IMR-90 (cell line): Measurements from ENCODE around the gene DIAPH2. TPM values are rescaled to one million over a fixed set of nuclear protein-coding genes. Genes with fewer than 3 reads are reported as not detected.

Experiments
- ATAC-seq: fragments of 200-7000 bp; cut with Tn5 transposase; 2 replicates; pipeline ENCODE4 v1.9.1; 2020; ENCODE audit warnings: low read depth, mild to moderate bottlenecking, moderate library complexity
- BruUV-seq: library from RNA; stranded (reverse); fragments of 400-500 nt; replicated peaks from 2 replicates; lab custom pipeline; 2021; lab: Mats Ljungman, UMichigan
- CTCF ChIA-PET: fragments of 300-600 bp; formaldehyde crosslinking; extraction: SDS; loops from one replicate; lab custom pipeline; 2021; ENCODE audit warnings: antibody characterized with exemption; lab: Yijun Ruan, JAX
- POLR2A ChIA-PET: fragments of 300-600 bp; sonication (Branson Sonifier 250); formaldehyde crosslinking; loops from one replicate; lab custom pipeline; 2022; ENCODE audit warnings: antibody characterized with exemption; ENCODE audit not compliant: unreplicated experiment; lab: Charles Lee
- DNase-seq: peaks from one replicate; pipeline ENCODE4 v3.0.0; 2013
- H2AFZ ChIP-seq: replicated peaks from 2 replicates; pipeline ENCODE3; 2013; ENCODE audit warnings: low read length, mild to moderate bottlenecking; ENCODE audit not compliant: poor library complexity
- H2AK5ac ChIP-seq: 2 replicates; pipeline ENCODE4 v1.6.1; 2013; ENCODE audit warnings: low read depth, low read length, inconsistent platforms
- H2AK9ac ChIP-seq: replicated peaks from 2 replicates; pipeline ENCODE3; 2013; ENCODE audit warnings: mild to moderate bottlenecking, low read depth, low read length, moderate library complexity; ENCODE audit not compliant: poor library complexity
- H2BK120ac ChIP-seq: 2 replicates; pipeline ENCODE4 v1.6.1; 2013; ENCODE audit warnings: low read depth, low read length, inconsistent platforms
- H2BK15ac ChIP-seq: 3 replicates; pipeline ENCODE4 v1.6.1; 2013; ENCODE audit warnings: low read depth, low read length, inconsistent platforms
- H2BK20ac ChIP-seq: 2 replicates; pipeline ENCODE4 v1.6.1; 2013; ENCODE audit warnings: low read depth, mild to moderate bottlenecking, inconsistent platforms, low read length, moderate library complexity
- H2BK5ac ChIP-seq: 2 replicates; pipeline ENCODE4 v1.6.1; 2013; ENCODE audit warnings: mild to moderate bottlenecking, low read depth, low read length, inconsistent platforms; ENCODE audit not compliant: poor library complexity, severe bottlenecking
- H3K14ac ChIP-seq: replicated peaks from 2 replicates; pipeline ENCODE4 v1.6.1; 2013; ENCODE audit warnings: low read depth, low read length, inconsistent platforms
- H3K18ac ChIP-seq: 2 replicates; pipeline ENCODE4 v1.6.1; 2013; ENCODE audit warnings: low read depth, low read length, control low read depth
- H3K23ac ChIP-seq: 2 replicates; pipeline ENCODE4 v1.6.1; 2013; ENCODE audit warnings: low read depth, low read length, inconsistent platforms
- H3K27ac ChIP-seq: 2 replicates; pipeline ENCODE4 v1.5.1; 2013; ENCODE audit warnings: mild to moderate bottlenecking, control low read depth, low read length; ENCODE audit not compliant: insufficient read depth
- H3K27me3 ChIP-seq: 2 replicates; pipeline ENCODE4 v1.6.1; 2013; ENCODE audit warnings: low read length; ENCODE audit not compliant: control insufficient read depth, insufficient read depth
- H3K36me3 ChIP-seq: 2 replicates; pipeline ENCODE4 v1.6.1; 2013; ENCODE audit warnings: low read length, mixed read lengths; ENCODE audit not compliant: control insufficient read depth, insufficient read depth
- H3K4ac ChIP-seq: 2 replicates; pipeline ENCODE4 v1.6.1; 2013; ENCODE audit warnings: low read depth, low read length, inconsistent platforms
- H3K4me1 ChIP-seq: 2 replicates; pipeline ENCODE4 v1.6.1; 2013; ENCODE audit warnings: low read length, mixed read lengths; ENCODE audit not compliant: control insufficient read depth, insufficient read depth
- H3K4me2 ChIP-seq: 2 replicates; pipeline ENCODE4 v1.6.1; 2013; ENCODE audit warnings: low read depth, mild to moderate bottlenecking, control low read depth, low read length, moderate library complexity
- H3K4me3 ChIP-seq: 2 replicates; pipeline ENCODE4 v1.5.1; 2013; ENCODE audit warnings: low read depth, mild to moderate bottlenecking, control low read depth, low read length, moderate library complexity; ENCODE audit not compliant: insufficient read depth
- H3K56ac ChIP-seq: 2 replicates; pipeline ENCODE4 v1.6.1; 2013; ENCODE audit warnings: low read length, inconsistent platforms; ENCODE audit not compliant: insufficient read depth; ENCODE audit errors: extremely low read depth
- H3K79me1 ChIP-seq, 2 experiments: 2 replicates each; pipeline ENCODE4 v1.6.1; 2013; ENCODE audit warnings: low read length in 2 of 2, inconsistent platforms in 1 of 2, low read depth in 1 of 2
- H3K9ac ChIP-seq: 2 replicates; pipeline ENCODE4 v1.6.1; 2013; ENCODE audit warnings: low read depth, low read length, control low read depth
- H3K9me1 ChIP-seq: 2 replicates; pipeline ENCODE4 v1.6.1; 2013; ENCODE audit warnings: low read length, inconsistent platforms; ENCODE audit not compliant: insufficient read depth
- H3K9me3 ChIP-seq: 2 replicates; pipeline ENCODE4 v1.6.1; 2013; ENCODE audit warnings: low read length; ENCODE audit not compliant: control insufficient read depth, insufficient read depth
- H4K20me1 ChIP-seq: 2 replicates; pipeline ENCODE4 v1.6.1; 2013; ENCODE audit warnings: low read length, inconsistent platforms; ENCODE audit not compliant: insufficient read depth
- H4K5ac ChIP-seq: 2 replicates; pipeline ENCODE4 v1.6.1; 2013; ENCODE audit warnings: mild to moderate bottlenecking, low read depth, low read length, control low read depth
- H4K8ac ChIP-seq, 2 experiments: 2 replicates each; pipeline ENCODE4 v1.6.1; 2013; ENCODE audit warnings: low read depth in 2 of 2, low read length in 2 of 2, control low read depth in 1 of 2, inconsistent platforms in 1 of 2
- H4K91ac ChIP-seq: 2 replicates; pipeline ENCODE4 v1.6.1; 2013; ENCODE audit warnings: low read depth, low read length, inconsistent platforms; ENCODE audit not compliant: insufficient read depth
- CEBPB ChIP-seq: IDR thresholded peaks from 2 replicates; pipeline ENCODE4 v1.6.1; 2012; ENCODE audit warnings: low read depth, low read length, improper control_type of control experiment
- CHD1 ChIP-seq: IDR thresholded peaks from 2 replicates; pipeline ENCODE4 v1.6.1; 2012; ENCODE audit warnings: low read depth, low read length, improper control_type of control experiment
- CTCF ChIP-seq: conservative IDR thresholded peaks from 2 replicates; pipeline ENCODE4 v1.5.1; 2012; ENCODE audit warnings: mild to moderate bottlenecking, low read depth, low read length, improper control_type of control experiment
- ELK1 ChIP-seq: fragments of 150-350 bp; IDR thresholded peaks from 2 replicates; pipeline ENCODE4 v1.6.1; 2016; ENCODE audit warnings: low read depth, mild to moderate bottlenecking, low read length, moderate library complexity, borderline replicate concordance
- MAFK ChIP-seq: IDR thresholded peaks from 2 replicates; pipeline ENCODE4 v1.6.1; 2012; ENCODE audit warnings: low read depth, low read length, improper control_type of control experiment
- NFE2L2 ChIP-seq: fragments of 150-350 bp; IDR thresholded peaks from 2 replicates; pipeline ENCODE4 v1.6.1; 2016; ENCODE audit warnings: low read depth, mild to moderate bottlenecking, low read length
- RAD21 ChIP-seq: IDR thresholded peaks from 2 replicates; pipeline ENCODE4 v1.6.1; 2012; ENCODE audit warnings: low read length, improper control_type of control experiment
- RFX5 ChIP-seq: IDR thresholded peaks from 2 replicates; pipeline ENCODE4 v1.8.0; 2012; ENCODE audit warnings: low read depth, mild to moderate bottlenecking, low read length, moderate library complexity
- dilution Hi-C: fragments of 300-500 bp; cut with HindIII; formaldehyde crosslinking; loops from one replicate; pipeline ENCODE4 v1.14.3; 2018; ENCODE audit warnings: low sequenced_read_pairs; ENCODE audit not compliant: unreplicated experiment
- in situ Hi-C: fragments of 300-500 bp; cut with MboI; formaldehyde crosslinking; loops from 3 replicates; pipeline ENCODE4 v1.14.3; 2019; ENCODE audit warnings: low sequenced_read_pairs, inconsistent platforms, mixed read lengths
- intact Hi-C: fragments of 100-400 bp; cut with micrococcal nuclease; formaldehyde crosslinking; loops from 2 replicates; pipeline ENCODE4 v1.10.0; 2022
- polyA plus RNA-seq, 3 experiments: library from polyadenylated mRNA; depleted of rRNA; stranded (reverse); fragments of >200 nt; gene quantifications; 2 replicates each; pipeline ENCODE4 v1.2.3, GENCODE V29; 2012; ENCODE audit warnings: low replicate concordance in 1 of 3
- total RNA-seq: library from RNA; depleted of rRNA; stranded (reverse); fragments of >200 nt; gene quantifications from 2 replicates; pipeline ENCODE4 v1.2.3, GENCODE V29; 2012

Gene DIAPH2
- total and polyA plus RNA-seq, 2 of the 4 experiments (the other 2 are of a cell fraction) = 3.6 to 19.9 TPM

GRCh38 chrX:96721354-96721753 is 36.7 kb downstream of the DIAPH2 start:
- no peak overlapping the region for H3K14ac ChIP-seq
- H3K4ac ChIP-seq = no peak overlapping the region
- no peak overlapping the region for H3K23ac ChIP-seq
- ATAC-seq (peak; percentile 61), DNase-seq (peak; percentile 36)
- no peak overlapping the region for H3K18ac ChIP-seq
- no peaks in the 10 kb centered on the region for H3K9me3 ChIP-seq
- no peak overlapping the region for H3K9ac ChIP-seq
- no peaks in the 10 kb centered on the region for H3K4me1 ChIP-seq
- CTCF ChIA-PET = interaction anchor here (0.6 kb wide), 1 partner anchor 352 kb away, joined by 7 read pairs; no protein-coding TSS in a partner anchor
- no peak overlapping the region for H4K91ac ChIP-seq
- H3K79me1 ChIP-seq = peaks cover 0 to 3% of the 10 kb centered on the region in 2 experiments; a peak in 2 of 4 replicates
- H4K5ac ChIP-seq = no peak overlapping the region
- intact Hi-C loops (no loop called here), in situ Hi-C loops (no loop called here), dilution Hi-C loops (no loop called here)
- H3K36me3 ChIP-seq = no peaks in the 10 kb centered on the region
- H2BK15ac ChIP-seq = no peak overlapping the region
- no peaks in the 10 kb centered on the region for H3K27me3 ChIP-seq
- H2AK5ac ChIP-seq = no peak overlapping the region
- no peaks in the 10 kb centered on the region; the same call in 1 of the 2 replicates for H4K20me1 ChIP-seq
- no peak for TF ChIP-seq RAD21
- no peak for TF ChIP-seq CTCF
- TF ChIP-seq ELK1 = no peak
- no peak for TF ChIP-seq CHD1
- TF ChIP-seq NFE2L2 = no peak
- no peak for TF ChIP-seq MAFK
- no peak for TF ChIP-seq CEBPB
- no peak for TF ChIP-seq RFX5
- H2BK120ac ChIP-seq = no peak overlapping the region
- no peak overlapping the region for H2BK20ac ChIP-seq
- H3K27ac ChIP-seq = no peak overlapping the region
- H3K56ac ChIP-seq = no peak overlapping the region
- no peak overlapping the region for H3K4me3 ChIP-seq
- BruUV-seq = no TSS peak
- POLR2A ChIA-PET = no interaction called here
- no peak overlapping the region for H2AK9ac ChIP-seq
- 0 out of 2 replicates have a peak overlapping the region, but pooled peaks have one; percentile 66 for H3K4me2 ChIP-seq
- H4K8ac ChIP-seq = no peak overlapping the region
- H2BK5ac ChIP-seq = no peak overlapping the region
- no peaks in the 10 kb centered on the region for H3K9me1 ChIP-seq
- no peak overlapping the region for H2AFZ ChIP-seq
